Kidney epithelial cell (primary cell): ENCODE data around the gene NR3C2. TPM values are rescaled to one million over a fixed set of nuclear protein-coding genes. Genes with fewer than 3 reads are reported as not detected.

Source experiments
- DNase-seq: peaks from one replicate; pipeline ENCODE4 v3.0.0-alpha.2; 2010; ENCODE audit warnings: low read depth
- H3K27me3 ChIP-seq: 2 replicates; pipeline ENCODE4 v1.6.0; 2011; ENCODE audit warnings: low read length; ENCODE audit not compliant: control insufficient read depth, insufficient read depth
- H3K36me3 ChIP-seq: 2 replicates; pipeline ENCODE4 v1.5.1; 2011; ENCODE audit warnings: low read length; ENCODE audit not compliant: control insufficient read depth, insufficient read depth
- H3K4me3 ChIP-seq: 2 replicates; pipeline ENCODE4 v1.5.1; 2011; ENCODE audit warnings: low read depth, mild to moderate bottlenecking, control low read depth, low read length
- CTCF ChIP-seq: IDR thresholded peaks from 2 replicates; pipeline ENCODE4 v1.5.1; 2011; ENCODE audit warnings: mild to moderate bottlenecking, moderate library complexity, low read length, control low read depth, inconsistent platforms; ENCODE audit not compliant: insufficient read depth, poor library complexity, severe bottlenecking
- total RNA-seq: library from RNA; depleted of rRNA; stranded (reverse); fragments of >200 nt; gene quantifications from 2 replicates; pipeline ENCODE4 v1.2.3, GENCODE V29; 2015

Gene NR3C2
- total RNA-seq, 1 donor from 2014 or later, result 6.5 TPM

DNA sequence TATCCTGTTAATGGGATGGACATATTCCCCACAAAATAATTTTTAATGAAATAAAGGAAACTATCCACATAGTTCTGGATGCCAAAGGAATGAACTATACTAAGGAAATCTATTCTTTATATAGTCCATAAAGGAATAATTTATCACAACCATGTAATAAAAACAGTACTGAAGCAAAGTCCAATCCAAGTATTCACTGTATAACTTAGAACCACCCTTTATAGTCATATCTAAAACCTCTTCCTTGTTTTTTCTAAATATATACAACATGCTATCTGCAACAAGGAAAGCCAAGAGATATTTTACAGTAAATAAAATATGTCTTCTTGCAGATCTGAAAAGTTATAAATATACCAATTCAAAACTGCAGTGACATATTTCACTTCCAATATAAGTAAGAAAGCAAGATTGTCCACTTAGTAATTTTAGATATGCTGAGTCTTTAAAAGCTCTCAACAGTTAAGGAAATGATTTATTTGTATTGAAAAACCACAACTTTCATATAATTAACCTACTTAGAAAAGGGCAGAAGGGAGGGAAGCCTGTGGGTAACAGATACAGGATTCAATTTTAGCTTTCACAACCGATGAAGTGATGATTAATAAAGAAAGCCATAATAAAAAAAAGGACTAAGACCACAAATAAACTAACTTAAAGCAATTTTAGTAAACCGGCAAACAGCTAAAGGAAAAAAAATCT, 8.0 kb downstream of the NR3C2 start:
- no peak overlapping the region for H3K4me3 ChIP-seq
- H3K27me3 ChIP-seq, result no peaks in the 10 kb centered on the region
- TF ChIP-seq CTCF, result no peak
- no peak for DNase-seq
- H3K36me3 ChIP-seq, result no peaks in the 10 kb centered on the region

DNA sequence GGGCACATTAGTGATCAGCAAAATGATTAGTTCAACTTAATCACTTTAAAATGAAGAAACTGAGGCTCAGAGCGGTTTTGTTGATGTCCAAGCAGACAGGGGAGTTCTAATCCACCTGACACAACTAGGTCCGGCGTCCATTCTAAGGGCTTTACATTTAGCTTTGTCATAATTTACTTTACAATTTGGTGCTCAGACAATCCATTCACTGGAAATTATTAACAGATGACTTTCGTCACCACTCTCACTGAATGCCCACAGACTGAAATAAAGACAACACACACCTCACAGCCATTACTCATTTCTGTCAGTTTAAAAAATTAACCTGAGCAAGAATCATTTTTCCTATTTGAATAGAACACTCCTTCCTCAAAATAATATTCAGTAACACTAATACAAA, 10.8 kb downstream of the NR3C2 start:
- DNase-seq, result no peak
- no peaks in the 10 kb centered on the region for H3K36me3 ChIP-seq
- H3K4me3 ChIP-seq, result no peak overlapping the region
- TF ChIP-seq CTCF, result no peak
- no peaks in the 10 kb centered on the region for H3K27me3 ChIP-seq

GRCh38 chr4:148430854-148431253, 11.4 kb downstream of the NR3C2 start:
- TF ChIP-seq CTCF, result no peak
- H3K27me3 ChIP-seq, result no peaks in the 10 kb centered on the region
- no peak for DNase-seq
- H3K36me3 ChIP-seq, result no peaks in the 10 kb centered on the region
- H3K4me3 ChIP-seq, result no peak overlapping the region

DNA sequence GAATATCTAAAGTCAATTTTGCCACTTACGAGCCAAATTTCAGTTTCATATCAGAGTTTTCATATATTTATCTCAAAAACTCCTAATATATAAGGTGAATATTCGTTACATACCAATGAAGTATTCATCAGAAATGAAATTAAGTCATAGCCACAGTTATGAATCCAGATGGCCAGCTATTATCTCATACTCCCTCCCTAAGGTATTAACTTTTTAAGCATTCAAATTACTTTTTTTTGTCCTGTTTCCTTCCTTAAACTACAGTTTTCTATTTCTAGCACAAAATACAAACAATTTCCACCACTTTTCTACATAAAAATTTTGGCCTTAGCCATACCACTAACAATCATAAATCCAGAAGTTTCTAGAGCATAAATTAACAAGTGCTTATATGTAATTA, 13.0 kb downstream of the NR3C2 start:
- Histone ChIP-seq H3K36me3 (no peaks in the 10 kb centered on the region), H3K4me3 (no peak overlapping the region), H3K27me3 (no peaks in the 10 kb centered on the region)
- TF ChIP-seq CTCF, result no peak
- DNase-seq, result no peak

DNA sequence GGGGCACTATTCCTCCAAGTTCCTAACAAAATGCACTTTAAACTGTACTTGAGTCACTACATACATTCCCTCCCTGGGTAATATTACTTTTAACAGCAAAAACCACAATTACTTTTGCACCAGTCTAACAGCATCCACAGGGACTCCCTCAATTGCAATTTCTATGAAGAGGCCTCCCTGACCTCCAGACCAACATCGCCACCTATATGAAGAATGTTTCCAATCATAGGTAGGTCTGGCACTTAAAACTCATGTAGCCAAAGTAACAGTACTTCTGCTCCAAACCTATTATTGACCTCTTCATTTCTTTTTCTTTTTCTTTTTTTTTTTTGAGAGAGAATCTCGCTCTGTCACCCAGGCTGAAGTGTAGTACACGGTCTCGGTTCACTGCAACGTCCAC, 15.6 kb downstream of the NR3C2 start:
- H3K4me3 ChIP-seq, result no peak overlapping the region
- TF ChIP-seq CTCF, result no peak
- no peak for DNase-seq
- H3K27me3 ChIP-seq, result no peaks in the 10 kb centered on the region
- no peaks in the 10 kb centered on the region for H3K36me3 ChIP-seq
